Caco-2 (cell line): ENCODE measurements around the gene TMEM145. TPM values are rescaled to one million over a fixed set of nuclear protein-coding genes. Genes with fewer than 3 reads are reported as not detected.

Experiments
- BruUV-seq: library from RNA; stranded (reverse); fragments of 400-500 nt; replicated peaks from 2 replicates; lab custom pipeline; 2021; lab: Mats Ljungman, UMichigan
- CTCF ChIA-PET: fragments of 300-600 bp; sonication (Branson Sonifier 250); formaldehyde crosslinking; loops from one replicate; lab custom pipeline; 2022; ENCODE audit warnings: antibody characterized with exemption; lab: Charles Lee
- POLR2A ChIA-PET: fragments of 300-600 bp; sonication (Branson Sonifier 250); formaldehyde crosslinking; loops from one replicate; lab custom pipeline; 2022; ENCODE audit warnings: antibody characterized with exemption; lab: Charles Lee
- DNase-seq, 2 experiments: peaks; one replicate each; pipeline versions ENCODE4 v3.0.0 to v3.0.0-alpha.2; 2020 to 2022
- H3K27me3 ChIP-seq: replicated peaks from 2 replicates; pipeline ENCODE4 v1.6.0; 2011; ENCODE audit warnings: low read length; ENCODE audit not compliant: control insufficient read depth, insufficient read depth
- H3K36me3 ChIP-seq: 2 replicates; pipeline ENCODE4 v1.5.1; 2011; ENCODE audit warnings: low read length; ENCODE audit not compliant: control insufficient read depth, insufficient read depth
- H3K4me1 ChIP-seq: fragments of 250-450 bp; sonication (Bioruptor Pico); 2 replicates; pipeline ENCODE4 v1.5.1; 2020; ENCODE audit warnings: mild to moderate bottlenecking
- H3K4me3 ChIP-seq: 2 replicates; pipeline ENCODE4 v1.5.1; 2011; ENCODE audit warnings: low read depth, mild to moderate bottlenecking, control low read depth, low read length
- H3K9me3 ChIP-seq: fragments of 250-450 bp; sonication (Bioruptor Pico); 2 replicates; pipeline ENCODE4 v1.5.1; 2020; ENCODE audit warnings: mild to moderate bottlenecking, moderate library complexity
- H3K27ac Mint-ChIP-seq: one replicate; pipeline ENCODE4 v1.8.0; 2022; ENCODE audit warnings: mixed read lengths; ENCODE audit not compliant: unreplicated experiment
- H3K27me3 Mint-ChIP-seq: one replicate; pipeline ENCODE4 v1.8.0; 2022; ENCODE audit warnings: mixed read lengths; ENCODE audit not compliant: insufficient read depth, unreplicated experiment
- H3K36me3 Mint-ChIP-seq: one replicate; pipeline ENCODE4 v1.8.0; 2022; ENCODE audit warnings: mild to moderate bottlenecking, mixed read lengths; ENCODE audit not compliant: insufficient read depth, unreplicated experiment
- H3K4me1 Mint-ChIP-seq: one replicate; pipeline ENCODE4 v1.8.0; 2022; ENCODE audit warnings: low read depth, mixed read lengths; ENCODE audit not compliant: unreplicated experiment
- H3K4me3 Mint-ChIP-seq: one replicate; pipeline ENCODE4 v1.8.0; 2022; ENCODE audit warnings: mild to moderate bottlenecking, moderate library complexity, mixed read lengths; ENCODE audit not compliant: unreplicated experiment
- H3K9me3 Mint-ChIP-seq: one replicate; pipeline ENCODE4 v1.8.0; 2022; ENCODE audit warnings: mixed read lengths; ENCODE audit not compliant: unreplicated experiment
- intact Hi-C: fragments of 100-400 bp; cut with micrococcal nuclease; formaldehyde crosslinking; loops from one replicate; pipeline ENCODE4 v1.10.0; 2022; ENCODE audit not compliant: unreplicated experiment
- total RNA-seq: library from RNA; stranded (reverse); gene quantifications from 2 replicates; pipeline ENCODE4 v1.2.3, GENCODE V29; 2022
- TF ChIP-seq, protein P1 (sequence below), 2 experiments: fragments of 200-600 bp in 1 of 2; IDR thresholded peaks; 1 replicate in 1 of 2; 2 replicates in 1 of 2; pipeline versions ENCODE4 v1.5.1 to v1.8.0; 2011 to 2022; ENCODE audit warnings: antibody characterized with exemption in 1 of 2, control low read depth in 1 of 2, inconsistent platforms in 1 of 2, low read depth in 1 of 2, low read length in 1 of 2, mild to moderate bottlenecking in 1 of 2, moderate library complexity in 1 of 2; ENCODE audit not compliant: insufficient read depth in 1 of 2, severe bottlenecking in 1 of 2, unreplicated experiment in 1 of 2

TMEM145 gene
- total RNA-seq, 1 experiment from 2014 or later, result 2.2 TPM

DNA sequence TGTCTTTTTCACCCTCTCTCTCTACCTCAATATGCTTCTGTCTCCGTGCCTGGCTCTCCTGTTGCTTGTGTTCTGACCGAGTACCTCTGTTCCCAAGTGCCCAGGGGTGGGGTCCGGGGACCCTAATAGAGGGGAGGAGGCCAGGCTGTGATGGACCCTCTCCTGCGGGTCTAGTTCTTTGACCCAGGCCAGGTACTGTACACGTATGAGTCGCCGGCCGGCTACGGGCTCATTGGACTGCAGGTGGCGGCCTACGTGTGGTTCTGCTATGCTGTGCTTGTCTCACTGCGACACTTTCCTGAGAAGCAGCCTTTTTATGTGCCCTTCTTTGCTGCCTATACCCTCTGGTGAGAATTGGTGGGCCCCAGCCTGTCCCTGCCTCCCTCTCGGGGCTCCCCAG lies 4.4 kb downstream of the TMEM145 start:
- H3K27ac Mint-ChIP-seq, result no peak overlapping the region
- H3K4me3 Mint-ChIP-seq, result no peak overlapping the region
- peaks cover 14% of the 10 kb centered on the region for H3K27me3 Mint-ChIP-seq
- H3K4me1 Mint-ChIP-seq, result no peaks in the 10 kb centered on the region
- 0 out of 2 replicates have a peak, but pooled peaks cover 5% of the 10 kb centered on the region for H3K4me1 ChIP-seq
- H3K9me3 ChIP-seq, result no peaks in the 10 kb centered on the region
- no peaks in the 10 kb centered on the region for H3K36me3 ChIP-seq
- no peaks in the 10 kb centered on the region for H3K27me3 ChIP-seq
- DNase-seq, result no peak
- no peaks in the 10 kb centered on the region for H3K36me3 Mint-ChIP-seq
- ChIA-PET CTCF (no interaction called here), POLR2A (interaction anchor here (0.6 kb wide), 1 partner anchor 43 kb away, joined by 3 read pairs; no protein-coding TSS in a partner anchor)
- H3K4me3 ChIP-seq, result no peak overlapping the region
- H3K9me3 Mint-ChIP-seq, result no peaks in the 10 kb centered on the region
- intact Hi-C loops, result no loop called here
- no TSS peak for BruUV-seq
- TF ChIP-seq, protein P1, sequence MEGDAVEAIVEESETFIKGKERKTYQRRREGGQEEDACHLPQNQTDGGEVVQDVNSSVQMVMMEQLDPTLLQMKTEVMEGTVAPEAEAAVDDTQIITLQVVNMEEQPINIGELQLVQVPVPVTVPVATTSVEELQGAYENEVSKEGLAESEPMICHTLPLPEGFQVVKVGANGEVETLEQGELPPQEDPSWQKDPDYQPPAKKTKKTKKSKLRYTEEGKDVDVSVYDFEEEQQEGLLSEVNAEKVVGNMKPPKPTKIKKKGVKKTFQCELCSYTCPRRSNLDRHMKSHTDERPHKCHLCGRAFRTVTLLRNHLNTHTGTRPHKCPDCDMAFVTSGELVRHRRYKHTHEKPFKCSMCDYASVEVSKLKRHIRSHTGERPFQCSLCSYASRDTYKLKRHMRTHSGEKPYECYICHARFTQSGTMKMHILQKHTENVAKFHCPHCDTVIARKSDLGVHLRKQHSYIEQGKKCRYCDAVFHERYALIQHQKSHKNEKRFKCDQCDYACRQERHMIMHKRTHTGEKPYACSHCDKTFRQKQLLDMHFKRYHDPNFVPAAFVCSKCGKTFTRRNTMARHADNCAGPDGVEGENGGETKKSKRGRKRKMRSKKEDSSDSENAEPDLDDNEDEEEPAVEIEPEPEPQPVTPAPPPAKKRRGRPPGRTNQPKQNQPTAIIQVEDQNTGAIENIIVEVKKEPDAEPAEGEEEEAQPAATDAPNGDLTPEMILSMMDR (IDR thresholded peaks at IDR 0.05; ENCODE audit: insufficient read depth in 1 of 2, low read depth in 1 of 2, low read length in 1 of 2, severe bottlenecking in 1 of 2, unreplicated experiment in 1 of 2), result peak in 1 of 2 experiments; percentile 18

DNA sequence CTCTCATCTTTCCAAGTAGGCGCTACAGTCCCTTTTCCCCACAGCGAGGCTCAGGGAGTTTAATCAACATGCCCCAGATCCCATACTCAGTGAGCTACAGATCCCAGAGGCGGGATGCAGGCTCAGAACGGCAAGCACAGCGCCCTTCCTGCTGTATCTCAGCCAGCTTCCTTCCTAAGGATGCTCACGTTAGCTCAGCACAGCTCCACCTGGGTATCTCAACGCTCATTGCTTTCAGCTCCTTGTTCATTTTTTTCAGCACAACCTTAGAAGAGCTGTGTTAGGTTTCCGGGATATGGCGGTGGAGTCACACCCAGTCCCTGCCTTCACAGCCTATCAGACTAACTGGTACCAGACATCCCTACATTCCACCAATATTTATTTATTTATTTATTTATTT lies 9.2 kb downstream of the TMEM145 start:
- H3K9me3 Mint-ChIP-seq, result no peaks in the 10 kb centered on the region
- ChIA-PET POLR2A (interaction anchor here (1.0 kb wide), 1 partner anchor 74 kb away, joined by 3 read pairs; no protein-coding TSS in a partner anchor), CTCF (no interaction called here)
- no peak for DNase-seq
- H3K27me3 Mint-ChIP-seq, result peaks cover 3% of the 10 kb centered on the region
- intact Hi-C loops, result no loop called here
- TF ChIP-seq, protein P1 (IDR thresholded peaks at IDR 0.05; ENCODE audit: insufficient read depth in 1 of 2, low read depth in 1 of 2, low read length in 1 of 2, severe bottlenecking in 1 of 2, unreplicated experiment in 1 of 2), result no peak
- H3K9me3 ChIP-seq, result no peaks in the 10 kb centered on the region
- no TSS peak for BruUV-seq
- H3K36me3 ChIP-seq, result no peaks in the 10 kb centered on the region
- no peaks in the 10 kb centered on the region for H3K36me3 Mint-ChIP-seq
- no peaks in the 10 kb centered on the region; the same call in 1 of the 2 replicates for H3K4me1 ChIP-seq
- H3K4me3 ChIP-seq, result no peak overlapping the region
- no peak overlapping the region for H3K4me3 Mint-ChIP-seq
- no peaks in the 10 kb centered on the region for H3K27me3 ChIP-seq
- H3K4me1 Mint-ChIP-seq, result peaks cover 10% of the 10 kb centered on the region
- no peak overlapping the region for H3K27ac Mint-ChIP-seq

DNA sequence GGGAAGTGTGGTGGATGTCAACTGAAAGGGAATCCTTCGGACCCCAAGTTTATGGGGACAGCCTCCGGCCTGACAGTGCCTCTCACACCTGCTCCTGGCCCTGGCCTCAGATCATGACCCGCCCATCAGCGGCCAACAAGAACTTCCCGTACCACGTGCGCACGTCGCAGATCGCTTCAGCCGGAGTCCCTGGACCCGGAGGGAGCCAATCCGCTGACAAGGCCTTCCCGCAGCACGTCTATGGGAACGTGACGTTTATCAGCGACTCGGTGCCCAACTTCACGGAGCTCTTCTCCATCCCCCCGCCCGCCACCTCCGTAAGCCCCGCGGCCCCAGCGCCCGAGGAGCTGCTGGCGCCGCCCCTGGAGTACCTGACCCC lies 10.4 kb downstream of the TMEM145 start:
- H3K27me3 Mint-ChIP-seq, result peaks cover 3% of the 10 kb centered on the region

More for the DNA sequence above, 10.4 kb downstream of the TMEM145 start:
- ChIA-PET POLR2A (no interaction called here), CTCF (interaction anchor here (0.8 to 1.4 kb wide), 2 partner anchors 10 to 13 kb away, joined by 3 to 4 read pairs; no protein-coding TSS in a partner anchor)
- intact Hi-C loops, result no loop called here
- H3K27me3 ChIP-seq, result no peaks in the 10 kb centered on the region
- TF ChIP-seq, protein P1 (IDR thresholded peaks at IDR 0.05; ENCODE audit: insufficient read depth in 1 of 2, low read depth in 1 of 2, low read length in 1 of 2, severe bottlenecking in 1 of 2, unreplicated experiment in 1 of 2), result no peak
- no TSS peak for BruUV-seq
- Mint-ChIP-seq H3K27ac (no peak overlapping the region), H3K4me3 (no peak overlapping the region), H3K4me1 (peaks cover 17% of the 10 kb centered on the region), H3K9me3 (no peaks in the 10 kb centered on the region), H3K36me3 (no peaks in the 10 kb centered on the region)
- no peaks in the 10 kb centered on the region for H3K9me3 ChIP-seq
- H3K4me1 ChIP-seq, result no peaks in the 10 kb centered on the region; the same call in 1 of the 2 replicates
- H3K36me3 ChIP-seq, result no peaks in the 10 kb centered on the region
- H3K4me3 ChIP-seq, result no peak overlapping the region
- DNase-seq, result no peak
